Tibial nerve (tissue), 4 donors: Measurements from ENCODE around the gene LDHD. TPM values are rescaled to one million over a fixed set of nuclear protein-coding genes. Genes with fewer than 3 reads are reported as not detected.

Experiments
- DNase-seq, 2 donors: peaks; one replicate each; pipeline ENCODE4 v3.0.0-alpha.2; 2019; ENCODE audit warnings: low spot score in 2 of 2
- H3K27ac ChIP-seq, 4 donors: fragments of 200-600 bp; sonication (generic) in 3 of 4; one replicate each; pipeline ENCODE4 v1.5.1; 2017 to 2019; ENCODE audit warnings: mild to moderate bottlenecking in 1 of 4
- H3K27me3 ChIP-seq, 2 donors: fragments of 200-600 bp; sonication (generic) in 1 of 2; one replicate each; pipeline versions ENCODE4 v1.5.1 to v1.6.0; 2017 to 2019
- H3K36me3 ChIP-seq, 3 donors: fragments of 200-600 bp; sonication (generic); one replicate each; pipeline ENCODE4 v1.5.1; 2018 to 2019
- H3K4me1 ChIP-seq, 4 donors: fragments of 200-600 bp; sonication (generic) in 3 of 4; one replicate each; pipeline ENCODE4 v1.5.1; 2017 to 2019
- H3K4me3 ChIP-seq, 4 donors: fragments of 200-600 bp; sonication (generic) in 3 of 4; one replicate each; pipeline ENCODE4 v1.5.1; 2017 to 2019; ENCODE audit warnings: mild to moderate bottlenecking in 1 of 4, moderate library complexity in 1 of 4
- H3K9me3 ChIP-seq, 4 donors: fragments of 200-600 bp; sonication (generic) in 3 of 4; one replicate each; pipeline ENCODE4 v1.5.1; 2017 to 2019
- CTCF ChIP-seq, 5 experiments: fragments of 200-600 bp in 3 of 5; fragments of 450-650 bp in 2 of 5; sonication (generic) in 3 of 5; IDR thresholded peaks; one replicate each; pipeline ENCODE4 v1.5.1; 2016 to 2019; ENCODE audit warnings: antibody characterized with exemption in 5 of 5, mild to moderate bottlenecking in 3 of 5, moderate library complexity in 2 of 5
- EP300 ChIP-seq, 2 donors: sonication (generic); formaldehyde crosslinking; IDR thresholded peaks; one replicate each; pipeline ENCODE4 v1.6.1; 2017; ENCODE audit warnings: antibody characterized with exemption in 2 of 2, mild to moderate bottlenecking in 1 of 2
- POLR2A ChIP-seq, 2 donors: fragments of 450-650 bp; IDR thresholded peaks; one replicate each; pipeline ENCODE4 v1.6.1; 2017; ENCODE audit warnings: antibody characterized with exemption in 2 of 2, mild to moderate bottlenecking in 2 of 2, moderate library complexity in 2 of 2
- WGBS, 2 donors: methylation state at CpG; one replicate each; pipeline ENCODE4 v1.1.5; 2018; 5-methylcytosine and 5-hydroxymethylcytosine counted together
- total RNA-seq, 4 donors: library from RNA; depleted of rRNA; stranded (reverse); fragments of >200 nt; gene quantifications; one replicate each; pipeline ENCODE4 v1.1.0, GENCODE V29; 2016

LDHD gene
- total RNA-seq, 4 donors from 2014 or later, result 20.1 to 48.7 (median 27.7) TPM

- H3K9me3 ChIP-seq, result no peaks in the 10 kb centered on the region
- WGBS, 2 donors, result 89% methylated on average over 7 of the region's 7 CpGs
- DNase-seq, result no peak
- H3K36me3 ChIP-seq, result no peaks in the 10 kb centered on the region
- no peaks in the 10 kb centered on the region for H3K27me3 ChIP-seq
- no peak overlapping the region for H3K4me3 ChIP-seq
- H3K4me1 ChIP-seq, result peaks cover 0 to 10% (median 2%) of the 10 kb centered on the region in 4 donors
- TF ChIP-seq CTCF (IDR thresholded peaks at IDR 0.05) (no peak), POLR2A (IDR thresholded peaks at IDR 0.05) (no peak), EP300 (IDR thresholded peaks at IDR 0.05) (no peak)
- H3K27ac ChIP-seq, result no peak overlapping the region
These were observed 37.1 kb downstream of the LDHD start for GRCh38 chr16:75079346-75079926.

GRCh38 chr16:75078886-75079285, 37.7 kb downstream of the LDHD start:
- no peaks in the 10 kb centered on the region for H3K27me3 ChIP-seq
- H3K4me3 ChIP-seq, result no peak overlapping the region
- no peak overlapping the region for H3K27ac ChIP-seq
- no peak for DNase-seq
- no peaks in the 10 kb centered on the region for H3K36me3 ChIP-seq
- no peaks in the 10 kb centered on the region for H3K9me3 ChIP-seq
- TF ChIP-seq POLR2A (IDR thresholded peaks at IDR 0.05), result no peak
- no peak for TF ChIP-seq EP300 (IDR thresholded peaks at IDR 0.05)
- no peak for TF ChIP-seq CTCF (IDR thresholded peaks at IDR 0.05)
- 93 to 97% methylated on average over 8 of the region's 8 CpGs for WGBS, 2 donors
- peaks cover 0 to 13% (median 2%) of the 10 kb centered on the region in 4 donors for H3K4me1 ChIP-seq

- 66 to 69% methylated on average over 3 of the region's 3 CpGs for WGBS, 2 donors
These were observed 40.8 kb downstream of the LDHD start for GRCh38 chr16:75075688-75076268.

GRCh38 chr16:75074920-75075687, 41.5 kb downstream of the LDHD start:
- TF ChIP-seq POLR2A (IDR thresholded peaks at IDR 0.05) (no peak), EP300 (IDR thresholded peaks at IDR 0.05) (no peak), CTCF (IDR thresholded peaks at IDR 0.05) (no peak)
- 65 to 69% methylated on average over 12 of the region's 12 CpGs for WGBS, 2 donors
- Histone ChIP-seq H3K4me1 (peaks cover 0 to 23% (median 2%) of the 10 kb centered on the region in 4 donors), H3K27ac (no peak overlapping the region), H3K27me3 (no peaks in the 10 kb centered on the region), H3K4me3 (no peak overlapping the region), H3K9me3 (no peaks in the 10 kb centered on the region), H3K36me3 (no peaks in the 10 kb centered on the region)
- no peak for DNase-seq

More at GRCh38 chr16:75075688-75076268, 40.8 kb downstream of the LDHD start:
- Histone ChIP-seq H3K9me3 (no peaks in the 10 kb centered on the region), H3K36me3 (no peaks in the 10 kb centered on the region), H3K27me3 (no peaks in the 10 kb centered on the region), H3K4me3 (no peak overlapping the region), H3K4me1 (peaks cover 0 to 17% (median 2%) of the 10 kb centered on the region in 4 donors), H3K27ac (no peak overlapping the region)
- TF ChIP-seq CTCF (IDR thresholded peaks at IDR 0.05) (no peak), EP300 (IDR thresholded peaks at IDR 0.05) (no peak), POLR2A (IDR thresholded peaks at IDR 0.05) (no peak)
- DNase-seq, result no peak

DNA sequence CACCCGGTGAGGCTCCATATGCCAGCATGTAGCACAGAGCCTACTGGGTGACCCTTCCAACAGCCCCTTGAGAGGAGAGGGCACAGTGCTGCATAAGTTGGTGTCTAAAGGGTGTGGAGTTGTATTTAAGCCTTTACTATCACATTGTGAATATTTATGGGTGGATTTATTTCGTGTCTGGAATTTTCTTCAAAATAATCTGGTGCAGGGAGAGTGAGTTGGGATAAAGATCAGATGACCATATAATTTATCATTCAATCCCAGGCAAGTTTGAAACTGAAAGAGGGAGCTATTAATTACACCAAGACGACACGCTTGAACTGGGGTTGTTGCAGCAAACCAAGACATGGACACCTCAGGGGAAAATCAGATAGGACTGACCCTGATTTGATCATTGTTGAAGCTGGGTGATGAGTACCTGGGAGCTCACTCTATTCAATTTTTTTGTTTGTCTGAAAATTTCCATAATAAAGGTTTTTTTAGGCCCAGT, 42.2 kb downstream of the LDHD start:
- no peak for DNase-seq
- no peaks in the 10 kb centered on the region for H3K9me3 ChIP-seq
- H3K4me3 ChIP-seq, result no peak overlapping the region
- 76 to 83% methylated on average over 4 of the region's 4 CpGs for WGBS, 2 donors
- no peaks in the 10 kb centered on the region for H3K27me3 ChIP-seq
- peaks cover 0 to 28% (median 2%) of the 10 kb centered on the region in 4 donors for H3K4me1 ChIP-seq
- H3K27ac ChIP-seq, result no peak overlapping the region
- no peaks in the 10 kb centered on the region for H3K36me3 ChIP-seq
- no peak for TF ChIP-seq EP300 (IDR thresholded peaks at IDR 0.05)
- TF ChIP-seq POLR2A (IDR thresholded peaks at IDR 0.05), result no peak
- no peak for TF ChIP-seq CTCF (IDR thresholded peaks at IDR 0.05)
